Nephron (organoid): ENCODE results near the gene CYP4F22.
"Not testable (repeated sequence)": the region's sequence is repeated elsewhere in the genome, so short reads cannot be mapped to it uniquely, and the experiment has no call there.

Source experiments
- H3K27ac Mint-ChIP-seq, 3 experiments: 2 replicates each; pipeline ENCODE4 v1.8.0; 2020; ENCODE audit warnings: mixed read lengths in 3 of 3, mild to moderate bottlenecking in 2 of 3, moderate library complexity in 1 of 3
- H3K27me3 Mint-ChIP-seq: 2 replicates; pipeline ENCODE4 v1.8.0; 2021; ENCODE audit warnings: low read depth, mild to moderate bottlenecking, moderate library complexity, mixed read lengths
- H3K36me3 Mint-ChIP-seq: 2 replicates; pipeline ENCODE4 v1.8.0; 2020; ENCODE audit warnings: low read depth, mixed read lengths
- H3K4me1 Mint-ChIP-seq: 2 replicates; pipeline ENCODE4 v1.8.0; 2020; ENCODE audit warnings: mixed read lengths
- H3K4me3 Mint-ChIP-seq, 3 experiments: 2 replicates each; pipeline ENCODE4 v1.8.0; 2020; ENCODE audit warnings: mild to moderate bottlenecking in 3 of 3, mixed read lengths in 3 of 3, moderate library complexity in 2 of 3
- H3K9me3 Mint-ChIP-seq: 2 replicates; pipeline ENCODE4 v1.8.0; 2020; ENCODE audit warnings: mixed read lengths
- CTCF ChIP-seq, 3 experiments: fragments of 200-600 bp; sonication (generic); IDR thresholded peaks; one replicate each; pipeline ENCODE4 v1.5.0; 2021; ENCODE audit warnings: antibody characterized with exemption in 3 of 3; ENCODE audit not compliant: unreplicated experiment in 3 of 3

The CYP4F22 gene

GRCh38 chr19:15467734-15468214 is 40.6 kb upstream of the CYP4F22 start:
- Mint-ChIP-seq H3K27ac (no peak overlapping the region), H3K9me3 (peaks cover 1% of the 10 kb centered on the region), H3K27me3 (peaks cover 80% of the 10 kb centered on the region), H3K36me3 (no peaks in the 10 kb centered on the region), H3K4me3 (no peak overlapping the region), H3K4me1 (peaks cover 4% of the 10 kb centered on the region)
- TF ChIP-seq CTCF (IDR thresholded peaks at IDR 0.05; ENCODE audit: unreplicated experiment in 3 of 3): no peak

- H3K36me3 Mint-ChIP-seq: no peaks in the 10 kb centered on the region
- TF ChIP-seq CTCF (IDR thresholded peaks at IDR 0.05; ENCODE audit: unreplicated experiment in 3 of 3): no peak
- H3K4me3 Mint-ChIP-seq: no peak overlapping the region
- no peak overlapping the region for H3K27ac Mint-ChIP-seq
- peaks cover 4% of the 10 kb centered on the region for H3K9me3 Mint-ChIP-seq
- peaks cover 4% of the 10 kb centered on the region for H3K4me1 Mint-ChIP-seq
- H3K27me3 Mint-ChIP-seq: peaks cover 79% of the 10 kb centered on the region
Measured at GRCh38 chr19:15468675-15469512, 39.4 kb upstream of the CYP4F22 start.

GRCh38 chr19:15469513-15470297 is 38.6 kb upstream of the CYP4F22 start:
- Mint-ChIP-seq H3K4me3 (no peak overlapping the region), H3K27ac (no peak overlapping the region), H3K27me3 (peaks cover 75% of the 10 kb centered on the region), H3K9me3 (peaks cover 4% of the 10 kb centered on the region), H3K4me1 (peaks cover 3% of the 10 kb centered on the region), H3K36me3 (no peaks in the 10 kb centered on the region)
- TF ChIP-seq CTCF (IDR thresholded peaks at IDR 0.05; ENCODE audit: unreplicated experiment in 3 of 3): no peak

- H3K36me3 Mint-ChIP-seq: no peaks in the 10 kb centered on the region
- no peak overlapping the region for H3K27ac Mint-ChIP-seq
- no peak for TF ChIP-seq CTCF (IDR thresholded peaks at IDR 0.05; ENCODE audit: unreplicated experiment in 3 of 3)
- no peaks in the 10 kb centered on the region for H3K4me1 Mint-ChIP-seq
- H3K27me3 Mint-ChIP-seq: peaks cover 63% of the 10 kb centered on the region
- H3K4me3 Mint-ChIP-seq: no peak overlapping the region
- peaks cover 4% of the 10 kb centered on the region for H3K9me3 Mint-ChIP-seq
Measured at GRCh38 chr19:15471639-15472101, 36.7 kb upstream of the CYP4F22 start.

GRCh38 chr19:15473821-15474220 is 34.5 kb upstream of the CYP4F22 start:
- not testable (repeated sequence) for H3K4me1 Mint-ChIP-seq, H3K36me3 Mint-ChIP-seq, H3K4me3 Mint-ChIP-seq, H3K9me3 Mint-ChIP-seq, H3K27ac Mint-ChIP-seq
- H3K27me3 Mint-ChIP-seq: peaks cover 43% of the 10 kb centered on the region

- no peak overlapping the region for H3K4me3 Mint-ChIP-seq
- H3K9me3 Mint-ChIP-seq: peaks cover 7% of the 10 kb centered on the region
- H3K27ac Mint-ChIP-seq: no peak overlapping the region
- H3K36me3 Mint-ChIP-seq: no peaks in the 10 kb centered on the region
- no peak for TF ChIP-seq CTCF (IDR thresholded peaks at IDR 0.05; ENCODE audit: unreplicated experiment in 3 of 3)
- H3K4me1 Mint-ChIP-seq: no peaks in the 10 kb centered on the region
- H3K27me3 Mint-ChIP-seq: peaks cover 29% of the 10 kb centered on the region
Measured at GRCh38 chr19:15475169-15475568, 33.2 kb upstream of the CYP4F22 start.
